ENCODE results near the gene ZCCHC13.
A peak's percentile ranks its signal among the peaks of the same experiment; 100 is the strongest.
"Not testable (repeated sequence)": the region's sequence is repeated elsewhere in the genome, so short reads cannot be mapped to it uniquely, and the experiment has no call there.

ZCCHC13 gene

DNA sequence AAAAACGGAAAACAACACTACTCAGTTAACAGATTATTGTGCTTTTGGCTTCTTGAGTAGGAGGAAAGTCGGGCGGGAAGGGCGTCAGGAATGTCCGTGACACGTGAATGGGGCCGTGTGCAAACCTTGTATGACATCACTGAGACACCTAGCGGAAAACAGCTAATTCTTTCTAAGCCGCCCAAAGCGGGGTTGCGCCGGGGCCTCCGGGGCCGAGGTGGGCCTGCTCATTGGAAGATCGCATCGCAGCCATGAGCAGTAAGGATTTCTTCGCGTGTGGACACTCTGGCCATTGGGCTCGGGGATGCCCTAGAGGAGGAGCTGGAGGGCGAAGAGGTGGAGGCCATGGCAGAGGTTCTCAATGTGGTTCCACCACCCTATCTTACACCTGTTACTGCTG lies at the start of gene ZCCHC13:
ZCCHC13 (plus strand) TSS at position 165 of the 400 bp plus-strand sequence; CDS start at position 252, 87 bp downstream.
- DNase-seq, result no peak

DNA sequence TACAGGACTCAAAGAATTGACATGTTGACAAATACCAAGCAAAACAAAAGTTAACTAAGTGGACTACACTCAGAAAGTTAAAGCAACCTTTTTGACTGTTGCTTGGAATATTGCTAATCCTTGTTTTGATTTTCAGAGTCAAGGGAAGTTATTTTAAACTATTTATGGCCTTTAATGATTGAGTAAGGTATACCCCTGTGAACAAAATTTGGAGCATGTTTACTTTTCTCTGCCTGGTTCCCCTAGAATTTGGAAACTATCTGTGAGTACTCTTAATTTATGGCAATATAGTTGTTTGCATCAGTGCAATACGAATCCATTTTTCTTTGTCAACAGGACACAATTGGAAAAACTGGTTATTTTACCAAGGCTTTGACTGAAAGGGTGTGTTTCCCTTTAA lies 45.9 kb upstream of the ZCCHC13 start:
- not testable (repeated sequence) for DNase-seq

DNA sequence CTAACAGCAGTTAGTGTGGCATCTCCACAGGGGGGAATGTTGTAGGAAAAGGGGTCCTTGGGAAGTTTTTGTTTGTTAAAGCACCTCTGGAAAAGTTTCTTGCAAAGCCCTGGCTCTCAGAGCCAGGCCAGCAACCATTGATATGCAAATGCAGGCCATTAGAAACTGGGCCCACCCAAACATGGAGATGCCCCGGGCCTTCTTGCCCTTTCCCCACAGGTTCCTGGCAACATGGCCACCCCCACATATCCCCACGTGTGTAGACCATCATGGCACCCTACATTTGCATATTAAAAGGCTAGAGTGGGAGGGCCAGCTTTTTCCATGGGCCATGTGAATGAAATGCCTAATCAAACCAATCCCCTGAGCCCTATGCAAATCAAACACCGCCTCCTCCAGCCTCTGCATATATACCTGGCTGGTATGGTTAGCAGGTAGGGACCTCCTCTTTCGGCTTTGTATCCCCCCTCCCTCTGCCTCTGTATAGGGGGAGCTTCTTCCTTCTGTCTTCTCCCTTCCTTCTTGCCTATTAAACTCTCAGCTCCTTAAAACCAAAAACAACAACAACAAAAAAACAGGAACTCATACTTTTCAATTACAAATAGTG lies 44.0 kb upstream of the ZCCHC13 start:
- no peak for DNase-seq

DNA sequence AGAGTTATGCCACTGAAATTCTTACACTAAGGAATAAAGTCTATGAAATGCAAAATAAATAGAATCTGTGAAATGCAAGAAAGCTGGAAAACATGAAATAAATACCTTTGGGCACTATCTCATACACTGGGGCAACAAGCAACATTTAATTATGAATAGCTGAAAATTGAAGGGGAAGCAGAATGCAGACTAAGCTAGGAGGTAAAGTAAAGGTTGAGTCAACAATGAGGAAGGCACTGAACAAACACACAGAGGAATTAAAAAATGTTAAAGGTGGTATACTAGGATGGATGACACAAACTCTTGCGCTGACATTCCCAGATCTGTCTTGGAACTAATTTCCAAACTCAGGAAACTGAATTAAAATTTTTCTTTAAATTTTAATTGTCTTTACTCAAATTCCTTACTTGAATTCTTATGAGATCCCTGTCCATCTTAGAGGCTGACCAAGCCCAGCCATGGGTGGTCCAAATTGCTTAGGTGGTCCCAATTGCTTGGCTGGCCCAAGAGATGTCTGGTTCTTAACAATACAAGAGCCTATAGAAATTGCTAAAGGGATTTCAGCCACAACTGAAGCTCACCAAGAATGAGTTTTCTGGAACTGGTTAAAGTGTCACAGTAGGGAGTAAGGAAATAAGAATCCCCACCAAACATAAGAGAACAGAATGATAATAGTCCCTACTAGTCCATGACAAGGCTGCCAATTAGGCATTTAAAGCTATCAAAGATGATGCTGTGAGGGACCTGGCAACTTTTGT lies 41.3 kb upstream of the ZCCHC13 start:
- DNase-seq, result no peak

DNA sequence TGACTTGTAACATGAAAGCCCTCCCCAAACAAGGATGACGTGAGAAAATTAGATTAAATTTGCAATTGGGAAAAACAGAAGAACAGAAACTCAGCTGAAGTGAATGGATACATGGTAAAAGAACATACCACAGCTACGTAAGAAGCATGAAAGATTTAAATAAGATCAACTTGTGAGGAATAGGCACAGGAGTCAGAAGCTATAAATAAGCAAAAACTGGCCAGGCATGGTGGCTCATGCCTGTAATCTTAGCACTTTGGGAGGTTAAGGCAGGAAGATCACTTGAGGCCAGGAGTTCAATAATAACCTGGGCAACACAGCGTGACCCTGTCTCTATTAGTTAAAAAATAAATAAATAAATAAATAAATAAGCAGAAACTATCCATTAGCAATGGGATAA lies 33.6 kb upstream of the ZCCHC13 start:
- no peak for DNase-seq

DNA sequence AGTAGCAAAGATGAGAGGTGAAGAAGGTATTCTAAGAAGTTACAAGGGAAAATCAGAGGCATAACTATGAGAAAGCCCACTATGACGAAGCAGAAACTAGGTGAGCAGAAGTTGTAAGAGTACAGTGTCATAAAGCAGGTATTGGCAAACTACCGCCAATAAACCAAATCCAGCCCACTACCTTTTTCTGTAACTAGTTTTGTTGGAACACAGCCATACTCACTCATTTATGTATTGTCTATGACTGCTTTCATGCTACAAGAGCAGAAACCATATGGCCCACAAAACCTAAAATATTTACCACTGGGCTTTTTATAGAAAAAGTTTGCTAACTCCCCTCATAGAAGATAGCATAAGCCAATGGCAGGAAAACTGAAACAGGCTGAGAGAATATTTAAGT lies 31.8 kb upstream of the ZCCHC13 start:
- no peak for DNase-seq

DNA sequence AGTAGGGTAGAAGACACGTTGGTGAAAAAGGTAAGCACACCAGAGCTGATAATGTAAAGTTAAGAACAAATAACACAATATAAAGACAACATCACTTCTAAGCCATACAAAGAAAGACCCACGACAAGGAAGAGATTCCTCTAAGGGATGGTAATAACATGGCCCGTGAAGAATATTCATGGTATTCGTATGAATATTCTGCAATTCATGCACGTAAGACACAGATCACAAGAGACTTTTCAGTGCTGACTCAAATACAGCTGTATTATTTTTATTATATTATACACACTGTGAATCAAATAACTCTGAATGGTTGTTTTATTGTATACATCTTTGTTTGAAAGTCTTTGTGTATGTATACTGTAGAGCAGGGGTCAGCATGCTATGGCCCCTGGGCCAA lies 29.5 kb upstream of the ZCCHC13 start:
- no peak for DNase-seq

DNA sequence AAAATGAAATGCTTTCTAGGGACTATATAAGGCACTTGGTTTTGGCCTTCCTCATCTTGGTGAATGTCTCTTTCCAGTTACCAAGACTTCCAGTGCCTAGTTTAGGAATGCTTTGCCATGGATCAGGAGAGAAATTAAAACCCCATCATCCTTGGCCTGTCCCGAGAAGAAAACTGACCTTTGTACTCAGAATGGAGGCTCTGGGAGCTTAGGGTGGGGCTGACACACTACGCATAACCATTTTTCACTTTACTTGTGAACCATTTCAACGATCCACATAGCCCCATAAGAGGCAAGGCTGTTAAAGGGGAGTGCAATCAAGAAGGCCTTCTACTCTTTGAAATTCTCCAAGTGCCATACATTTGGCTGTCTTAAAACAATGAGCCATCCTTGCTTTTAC lies 26.7 kb upstream of the ZCCHC13 start:
- no peak for DNase-seq

DNA sequence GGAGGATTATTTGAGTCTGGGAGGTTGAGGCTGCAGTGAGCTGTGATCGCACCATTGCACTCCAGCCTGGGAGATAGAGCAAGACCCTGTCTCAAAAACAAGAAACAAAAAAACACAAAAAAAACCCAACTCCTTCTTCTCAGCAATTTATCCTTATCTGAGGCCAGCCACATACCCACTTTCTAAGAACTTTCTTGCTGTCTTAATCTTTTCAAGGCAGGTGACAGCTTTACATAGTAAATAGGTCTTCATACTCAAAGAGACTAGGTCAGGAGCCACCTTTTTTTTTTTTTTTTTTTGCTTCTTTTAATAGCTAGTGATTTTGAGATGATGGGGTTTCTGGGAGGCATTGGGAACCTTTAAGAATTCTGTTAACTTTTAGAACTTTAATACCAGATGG lies 26.1 kb upstream of the ZCCHC13 start:
- no peak for DNase-seq

DNA sequence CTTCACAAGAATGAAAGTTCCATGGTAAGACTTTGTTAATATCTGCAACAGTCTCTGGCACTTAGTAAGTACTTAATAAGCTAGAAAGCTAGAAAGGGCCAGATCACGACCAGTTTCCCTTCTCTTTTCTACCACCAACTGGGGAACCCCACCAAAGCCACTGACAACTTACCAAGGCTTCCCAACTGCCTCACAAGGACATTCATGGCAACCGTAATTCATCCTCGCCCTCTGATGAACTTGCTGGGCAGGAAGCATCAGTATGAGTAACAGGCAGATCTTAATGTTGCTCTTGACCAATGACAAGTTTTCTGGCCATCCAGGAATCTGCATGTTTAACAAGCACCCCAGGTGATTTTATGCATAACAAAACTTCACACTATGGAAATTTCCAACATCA lies 23.2 kb upstream of the ZCCHC13 start:
- no peak for DNase-seq

DNA sequence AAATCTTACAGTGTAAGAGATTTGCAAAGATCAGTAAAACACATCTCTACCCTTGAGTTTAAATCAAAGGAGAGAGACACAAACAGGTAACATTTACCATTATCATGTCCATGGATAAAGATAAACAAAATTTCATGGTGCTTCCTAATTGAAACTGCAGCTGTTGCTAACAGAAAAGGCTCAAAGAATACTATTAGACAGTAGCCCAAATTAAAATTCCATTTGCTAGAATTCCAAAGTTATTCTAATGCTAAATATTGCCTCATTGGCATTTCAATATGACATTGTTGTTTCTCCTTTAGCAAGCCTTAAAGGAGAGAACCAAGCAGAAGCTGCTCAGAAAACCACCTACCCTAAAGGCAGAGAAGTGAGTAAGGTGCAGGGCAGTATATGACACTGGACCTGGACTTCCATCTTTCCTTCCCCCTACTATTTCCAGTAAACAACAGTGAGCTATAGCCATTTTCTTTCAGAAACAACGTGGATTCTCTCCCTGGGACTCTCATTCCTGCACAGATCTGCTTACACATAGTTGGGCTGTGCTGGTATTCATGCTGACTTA lies 19.5 kb upstream of the ZCCHC13 start:
- DNase-seq, result no peak

DNA sequence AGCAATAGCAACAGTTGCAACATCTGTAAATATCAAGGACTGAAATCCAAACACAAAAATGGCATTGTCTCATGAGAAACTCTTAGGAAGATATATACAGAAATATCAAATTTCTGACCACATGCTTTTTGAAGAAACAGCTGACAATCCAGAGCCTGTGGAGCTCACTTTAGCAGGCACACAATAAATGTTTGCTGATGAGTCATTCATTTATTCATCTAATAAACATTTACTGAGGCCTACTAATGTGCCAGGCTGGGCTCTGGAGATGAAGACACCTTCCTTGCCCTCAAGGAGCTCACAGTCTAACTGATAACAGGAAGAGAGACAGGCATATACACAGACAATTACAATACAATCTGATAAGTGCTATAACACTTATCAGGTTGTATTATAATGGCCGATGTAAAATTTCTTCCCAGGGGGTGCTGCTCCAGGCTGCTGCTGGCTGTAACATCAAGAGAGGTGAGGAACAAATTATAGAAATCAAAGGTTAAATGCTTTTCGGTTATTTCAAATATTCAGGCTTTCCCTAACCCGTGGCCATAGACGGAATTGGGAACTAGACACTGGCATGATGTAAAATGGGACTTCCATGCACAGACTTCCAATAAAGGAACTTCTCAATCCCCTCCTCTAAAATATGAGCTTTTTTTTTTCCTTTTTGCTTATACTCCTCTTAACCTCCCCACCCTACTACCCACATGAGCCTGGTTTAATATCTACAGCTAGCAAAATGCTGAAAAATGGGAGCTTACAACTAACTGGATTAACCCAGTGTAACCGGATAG lies 16.8 kb upstream of the ZCCHC13 start:
- DNase-seq, result no peak

DNA sequence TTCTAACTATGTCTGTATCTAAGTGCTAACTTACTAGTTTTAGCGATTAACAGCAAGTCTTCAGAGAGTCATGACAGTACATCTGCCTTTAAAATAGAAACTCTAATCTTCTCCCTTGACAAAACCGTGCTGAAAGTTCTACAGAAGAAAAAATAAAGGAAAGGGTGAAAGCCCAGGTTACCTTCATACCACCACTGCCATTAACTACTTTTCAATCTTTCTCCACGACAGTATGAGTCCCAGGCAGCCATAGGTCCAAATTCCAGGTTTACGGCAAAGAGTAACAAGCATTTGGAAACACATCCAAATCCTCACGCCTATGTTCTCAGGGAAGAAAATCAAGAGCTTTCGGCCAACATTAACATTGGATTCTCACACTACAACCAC lies 12.4 kb upstream of the ZCCHC13 start:
- no peak for DNase-seq

DNA sequence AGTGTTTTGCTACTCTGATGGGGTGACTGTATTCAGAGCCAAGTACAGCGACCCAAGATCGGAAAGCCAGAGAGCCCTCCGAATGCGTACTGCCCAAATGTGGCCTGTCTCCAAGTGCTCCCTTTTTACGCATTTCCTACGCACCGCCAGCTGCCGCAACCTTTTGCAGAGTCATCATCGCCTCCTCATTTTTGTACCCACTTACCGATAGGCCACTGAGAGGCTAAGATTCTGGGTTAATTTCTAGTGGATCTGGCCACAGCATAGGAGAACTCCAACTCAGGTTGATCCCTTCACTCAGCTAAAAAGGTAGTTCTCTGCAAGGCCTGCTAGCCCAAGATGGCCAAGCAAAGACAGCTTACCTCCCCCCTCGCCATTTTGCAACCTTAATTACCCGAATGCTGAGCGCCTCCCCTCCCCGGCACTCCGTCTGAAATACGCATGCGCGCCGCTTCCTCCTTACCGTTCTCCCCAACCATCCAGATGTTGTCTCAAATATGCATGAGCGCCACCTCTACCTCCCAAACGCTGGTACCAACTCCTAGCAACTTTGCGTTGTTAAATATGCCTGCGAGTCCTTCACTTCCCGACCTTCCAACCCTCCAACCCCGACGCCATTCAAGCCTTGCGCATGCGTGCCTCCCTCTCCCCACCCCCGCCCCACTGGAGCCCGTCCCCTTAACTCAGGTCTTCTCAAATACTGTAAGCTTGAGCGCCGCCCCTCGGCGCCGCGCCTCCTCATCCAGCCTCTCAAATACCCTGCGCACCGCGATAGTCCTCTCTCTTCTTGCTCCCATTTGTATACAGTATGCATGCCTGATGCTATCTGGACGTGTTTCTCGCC lies 11.8 kb upstream of the ZCCHC13 start:
- peak; percentile 94 for DNase-seq

DNA sequence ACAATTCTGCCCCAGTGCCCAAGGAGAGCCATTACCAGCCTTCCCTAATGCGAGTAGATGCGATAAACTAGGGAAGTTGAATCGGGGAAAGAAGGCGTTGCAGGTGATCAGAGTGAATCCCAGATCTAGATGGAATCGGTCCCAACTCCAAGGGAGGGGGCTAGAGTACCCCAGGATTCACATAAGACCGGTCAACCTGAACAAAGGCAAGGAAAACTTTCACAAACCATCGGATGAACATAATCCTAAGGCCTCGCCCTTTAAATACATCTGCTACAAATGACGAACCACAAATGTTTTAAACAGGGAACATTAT lies 11.2 kb upstream of the ZCCHC13 start:
- no peak for DNase-seq

DNA sequence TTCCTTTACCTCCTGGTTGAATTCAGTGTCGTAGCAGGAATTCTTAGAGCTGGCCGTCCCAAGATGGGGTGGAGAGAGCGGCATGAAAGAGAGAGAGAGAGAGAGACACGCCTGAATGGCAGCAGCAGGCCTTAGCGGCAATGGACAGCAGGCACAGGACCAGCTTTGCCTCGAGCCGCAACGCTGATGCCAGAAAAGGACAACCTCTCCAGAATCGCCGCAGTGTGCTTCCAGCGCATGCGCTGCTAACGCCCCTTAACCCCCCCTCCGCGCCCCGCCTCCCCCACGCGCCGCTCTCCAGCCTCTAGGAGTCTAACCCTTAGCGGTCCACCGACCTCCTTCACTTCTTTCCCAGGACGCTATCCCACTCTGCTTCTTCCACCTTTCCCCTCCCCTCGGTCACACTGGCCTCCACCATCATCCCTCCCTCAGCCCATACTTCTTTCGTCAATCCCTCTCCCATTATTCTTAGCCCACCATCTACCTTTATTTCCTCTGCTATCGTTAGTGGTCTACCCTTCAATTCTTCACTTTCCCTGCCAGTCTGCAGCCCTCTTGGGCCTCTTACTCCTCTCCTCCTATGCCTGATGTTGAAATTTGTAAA lies 10.5 kb upstream of the ZCCHC13 start:
- peak; percentile 81 for DNase-seq

DNA sequence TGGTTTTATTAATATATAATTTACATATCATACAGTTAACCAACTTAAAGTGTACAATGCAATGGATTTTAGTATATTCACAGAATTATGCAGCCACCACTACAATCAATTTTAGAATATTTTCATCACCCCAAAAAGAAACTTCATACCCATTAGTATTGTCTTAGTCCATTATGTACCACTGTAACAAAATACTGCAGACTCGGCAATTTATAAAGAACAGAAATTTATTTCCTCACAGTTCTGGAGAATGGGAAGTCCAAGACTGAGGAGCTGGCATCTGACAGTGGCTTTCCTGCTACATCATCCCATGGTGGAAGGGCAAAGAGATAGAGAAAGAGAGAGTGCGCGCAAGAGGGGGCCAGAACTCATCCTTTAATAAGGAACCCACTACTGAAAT lies 8.9 kb upstream of the ZCCHC13 start:
- no peak for DNase-seq

DNA sequence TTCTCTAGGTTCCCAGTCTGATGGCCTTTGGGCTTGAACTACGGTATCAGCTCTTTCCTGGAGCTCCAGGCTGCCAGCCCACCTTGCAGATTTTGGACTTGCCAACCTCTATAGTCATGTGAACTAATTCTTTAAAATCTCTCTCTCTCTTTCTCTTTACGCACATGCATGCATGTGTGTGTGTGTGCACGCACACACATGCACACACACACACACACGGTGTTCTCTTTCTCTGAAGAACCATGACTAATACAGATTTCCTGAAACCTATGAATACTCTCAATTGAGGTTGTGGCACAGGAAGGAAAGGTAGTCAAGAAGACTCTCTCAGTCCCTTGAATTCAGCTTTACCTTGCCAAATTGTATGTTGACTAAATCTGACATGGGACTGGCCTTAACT lies 6.2 kb upstream of the ZCCHC13 start:
- DNase-seq, result no peak

DNA sequence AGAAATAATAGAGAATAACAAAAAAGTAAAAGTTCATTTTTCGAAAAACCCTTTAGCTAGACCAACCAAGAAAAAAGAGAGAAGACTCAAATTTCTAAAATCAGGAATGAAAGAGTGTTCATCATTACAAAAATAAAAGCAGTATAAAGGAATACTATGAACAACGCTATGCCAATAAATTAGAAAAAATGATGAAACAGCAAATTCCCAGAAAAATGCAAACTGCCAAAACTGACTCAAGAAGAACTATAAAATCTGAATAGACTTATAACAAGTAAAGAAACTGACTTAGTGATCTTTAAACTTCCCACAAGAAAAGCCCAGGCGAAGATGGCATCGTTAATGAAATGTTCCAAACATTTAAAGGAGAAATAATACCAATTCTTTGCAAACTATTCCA lies 3.1 kb upstream of the ZCCHC13 start:
- no peak for DNase-seq

DNA sequence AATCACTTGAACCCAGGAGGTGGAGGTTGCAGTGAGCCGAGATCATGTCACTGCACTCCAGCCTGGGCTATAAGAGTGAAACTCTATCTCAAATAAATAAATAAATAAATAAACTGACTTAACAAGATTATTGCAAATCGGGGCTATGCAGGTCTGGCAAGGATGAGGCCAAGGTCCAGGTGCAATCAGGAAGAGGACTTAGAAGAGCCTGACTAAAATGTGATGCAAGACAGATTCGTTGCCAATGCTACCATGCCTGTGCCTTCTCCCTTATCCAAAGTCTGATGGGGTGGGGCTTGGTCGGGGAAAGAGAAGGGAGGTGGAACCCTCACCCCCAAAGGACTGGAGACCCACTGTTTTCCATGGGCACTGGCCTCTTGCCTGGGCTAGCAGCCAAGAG lies 14.7 kb downstream of the ZCCHC13 start:
- DNase-seq, result no peak

DNA sequence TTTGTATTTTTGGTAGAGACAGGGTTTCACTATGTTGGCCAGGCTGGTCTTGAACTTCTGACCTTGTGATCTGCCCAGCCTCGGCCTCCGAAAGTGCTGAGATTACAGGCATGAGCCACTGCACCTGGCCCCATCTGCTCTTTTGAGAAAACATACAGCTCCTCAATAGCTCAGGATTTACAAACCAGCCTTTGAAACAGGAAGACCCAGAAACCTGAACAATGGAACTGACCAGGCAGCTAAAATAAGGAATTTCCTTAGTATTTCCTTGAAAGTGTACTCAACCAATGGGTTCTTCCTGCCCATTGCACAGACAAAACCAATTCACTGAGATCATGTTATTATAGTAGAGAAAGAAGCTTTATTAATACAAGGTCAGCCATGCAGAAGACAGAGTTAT lies 15.3 kb downstream of the ZCCHC13 start:
- not testable (repeated sequence) for DNase-seq

DNA sequence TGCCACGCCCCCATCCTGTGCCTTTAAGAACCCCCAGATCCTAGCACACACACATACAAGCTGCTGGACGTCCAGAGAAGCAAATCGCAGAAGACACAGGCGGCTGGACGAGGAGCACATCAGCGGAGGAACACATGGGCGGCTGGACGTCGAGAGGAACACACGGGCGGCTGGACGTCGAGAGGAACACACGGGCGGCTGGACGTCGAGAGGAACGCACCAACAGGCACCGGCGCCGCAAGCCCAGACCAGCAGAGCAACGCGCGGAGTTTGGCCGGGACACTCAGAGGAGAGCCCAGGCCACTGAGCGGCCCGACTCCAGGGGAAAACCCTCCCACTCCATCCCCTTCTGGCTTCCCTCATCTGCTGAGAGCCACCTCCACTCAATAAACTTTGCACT lies 17.2 kb downstream of the ZCCHC13 start:
- DNase-seq, result no peak

DNA sequence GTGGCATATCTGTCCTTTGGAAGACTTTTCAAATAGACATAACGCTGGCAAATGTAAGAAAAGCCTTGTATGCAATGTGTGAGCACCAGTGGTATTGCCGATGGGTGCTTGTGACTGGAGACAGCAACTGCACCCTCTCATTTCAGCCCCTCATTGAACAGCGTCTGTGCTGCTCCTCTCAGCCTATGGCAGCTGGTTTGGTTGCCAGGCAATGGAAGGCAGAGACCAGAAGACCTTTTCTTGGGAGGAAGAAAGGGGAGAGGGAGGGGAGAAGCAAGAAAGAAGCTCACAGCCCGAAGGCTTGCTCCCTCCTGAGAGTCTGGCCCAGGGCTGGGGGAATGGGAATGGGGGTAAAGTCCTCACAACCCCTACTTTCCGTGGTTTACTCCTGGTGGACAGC lies 20.2 kb downstream of the ZCCHC13 start:
- no peak for DNase-seq

Data from left hindlimb (tissue), 1 donor.